Loucy (cell line): Measurements from ENCODE around the gene MAN2B2.

Source experiments
- EZH2phosphoT487 ChIP-seq: fragments of 200-600 bp; IDR thresholded peaks from 2 replicates; pipeline ENCODE4 v1.6.1; 2018; ENCODE audit warnings: antibody characterized with exemption, mild to moderate bottlenecking, moderate library complexity, borderline replicate concordance
- TF ChIP-seq, protein P1 (sequence below): fragments of 200-600 bp; sonication (generic); conservative IDR thresholded peaks from 2 replicates; pipeline ENCODE4 v1.5.1; 2014; ENCODE audit warnings: mild to moderate bottlenecking, antibody characterized with exemption, low read length

DNA sequence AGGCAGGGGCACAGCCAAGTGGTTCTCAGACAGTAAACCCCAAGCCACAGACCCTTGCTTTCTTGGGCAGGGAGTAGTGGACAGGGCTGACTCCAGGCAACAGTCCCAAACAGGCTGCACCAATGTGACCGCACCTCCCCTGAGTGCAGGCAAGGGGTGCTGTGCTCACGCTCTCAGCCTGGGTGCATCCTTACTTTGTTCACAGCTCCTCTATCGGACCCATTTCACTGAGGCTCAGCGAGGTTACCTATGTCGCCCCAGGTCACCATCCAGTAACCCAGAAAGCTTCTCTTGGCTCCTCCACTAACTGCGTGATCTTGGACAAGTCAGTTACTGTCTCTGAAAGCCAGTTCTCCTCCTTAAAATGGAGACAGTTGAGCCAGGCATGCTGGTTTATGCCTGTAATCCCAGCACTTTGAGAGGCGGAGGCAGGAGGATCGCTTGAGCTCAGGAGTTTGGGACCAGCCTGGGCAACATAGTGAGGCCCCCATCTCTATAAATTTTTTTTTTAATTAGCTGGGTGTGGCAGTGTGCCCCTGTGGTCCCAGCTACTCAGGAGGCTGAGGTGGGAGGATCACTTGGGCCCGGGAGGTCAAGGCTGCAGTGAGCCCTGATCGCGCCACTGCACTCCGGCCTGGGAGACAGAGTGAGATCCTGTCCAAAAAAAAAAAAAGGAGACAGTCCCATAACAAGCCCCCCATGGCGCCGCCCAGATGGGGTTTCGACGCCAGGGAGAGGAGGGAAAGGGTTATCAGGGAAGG lies 823 bp upstream of the MAN2B2 start:
- TF ChIP-seq, protein P1, sequence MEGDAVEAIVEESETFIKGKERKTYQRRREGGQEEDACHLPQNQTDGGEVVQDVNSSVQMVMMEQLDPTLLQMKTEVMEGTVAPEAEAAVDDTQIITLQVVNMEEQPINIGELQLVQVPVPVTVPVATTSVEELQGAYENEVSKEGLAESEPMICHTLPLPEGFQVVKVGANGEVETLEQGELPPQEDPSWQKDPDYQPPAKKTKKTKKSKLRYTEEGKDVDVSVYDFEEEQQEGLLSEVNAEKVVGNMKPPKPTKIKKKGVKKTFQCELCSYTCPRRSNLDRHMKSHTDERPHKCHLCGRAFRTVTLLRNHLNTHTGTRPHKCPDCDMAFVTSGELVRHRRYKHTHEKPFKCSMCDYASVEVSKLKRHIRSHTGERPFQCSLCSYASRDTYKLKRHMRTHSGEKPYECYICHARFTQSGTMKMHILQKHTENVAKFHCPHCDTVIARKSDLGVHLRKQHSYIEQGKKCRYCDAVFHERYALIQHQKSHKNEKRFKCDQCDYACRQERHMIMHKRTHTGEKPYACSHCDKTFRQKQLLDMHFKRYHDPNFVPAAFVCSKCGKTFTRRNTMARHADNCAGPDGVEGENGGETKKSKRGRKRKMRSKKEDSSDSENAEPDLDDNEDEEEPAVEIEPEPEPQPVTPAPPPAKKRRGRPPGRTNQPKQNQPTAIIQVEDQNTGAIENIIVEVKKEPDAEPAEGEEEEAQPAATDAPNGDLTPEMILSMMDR: peak; percentile 47
- TF ChIP-seq EZH2phosphoT487: no peak
